Activated T-cell treated with anti-CD3 and anti-CD28 coated beads, Interleukin-2, amount 50 U/mL, for 48 hours (primary cell): Measurements from ENCODE around the gene NBR1.
"Not testable (repeated sequence)": the region's sequence is repeated elsewhere in the genome, so short reads cannot be mapped to it uniquely, and the experiment has no call there.

Experiments
- DNase-seq, 2 experiments: peaks; one replicate each; pipeline ENCODE4 v3.0.0-alpha.2; 2020

NBR1 gene

DNA sequence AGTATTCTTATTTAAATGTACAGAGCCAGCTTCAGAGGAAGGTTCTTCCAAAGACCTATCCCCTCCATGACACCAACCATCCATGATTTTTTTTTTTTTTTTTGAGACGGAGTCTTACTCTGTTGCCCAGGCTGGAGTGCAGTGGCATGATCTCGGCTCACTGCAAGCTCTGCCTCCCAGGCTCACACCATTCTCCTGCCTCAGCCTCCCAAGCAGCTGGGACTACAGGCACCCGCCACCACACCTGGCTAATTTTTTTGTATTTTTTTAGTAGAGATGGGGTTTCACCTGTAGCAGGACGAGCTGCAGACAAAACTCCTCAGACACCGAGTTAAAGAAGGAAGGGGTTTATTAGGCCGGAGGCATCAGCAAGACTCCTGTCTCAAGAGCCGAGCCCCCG lies 11.1 kb upstream of the NBR1 start:
- not testable (repeated sequence) for DNase-seq

GRCh38 chr17:43165971-43166370 lies 5.0 kb upstream of the NBR1 start:
- not testable (repeated sequence) for DNase-seq

- DNase-seq = no peak
These were observed 1.4 kb upstream of the NBR1 start for GRCh38 chr17:43169561-43170139.

- peak; percentile 84 to 89 for DNase-seq
These were observed 761 bp upstream of the NBR1 start for GRCh38 chr17:43170140-43170765.

GRCh38 chr17:43171586-43172487 lies 823 bp downstream of the NBR1 start:
- DNase-seq = peak; percentile 36 to 39

DNA sequence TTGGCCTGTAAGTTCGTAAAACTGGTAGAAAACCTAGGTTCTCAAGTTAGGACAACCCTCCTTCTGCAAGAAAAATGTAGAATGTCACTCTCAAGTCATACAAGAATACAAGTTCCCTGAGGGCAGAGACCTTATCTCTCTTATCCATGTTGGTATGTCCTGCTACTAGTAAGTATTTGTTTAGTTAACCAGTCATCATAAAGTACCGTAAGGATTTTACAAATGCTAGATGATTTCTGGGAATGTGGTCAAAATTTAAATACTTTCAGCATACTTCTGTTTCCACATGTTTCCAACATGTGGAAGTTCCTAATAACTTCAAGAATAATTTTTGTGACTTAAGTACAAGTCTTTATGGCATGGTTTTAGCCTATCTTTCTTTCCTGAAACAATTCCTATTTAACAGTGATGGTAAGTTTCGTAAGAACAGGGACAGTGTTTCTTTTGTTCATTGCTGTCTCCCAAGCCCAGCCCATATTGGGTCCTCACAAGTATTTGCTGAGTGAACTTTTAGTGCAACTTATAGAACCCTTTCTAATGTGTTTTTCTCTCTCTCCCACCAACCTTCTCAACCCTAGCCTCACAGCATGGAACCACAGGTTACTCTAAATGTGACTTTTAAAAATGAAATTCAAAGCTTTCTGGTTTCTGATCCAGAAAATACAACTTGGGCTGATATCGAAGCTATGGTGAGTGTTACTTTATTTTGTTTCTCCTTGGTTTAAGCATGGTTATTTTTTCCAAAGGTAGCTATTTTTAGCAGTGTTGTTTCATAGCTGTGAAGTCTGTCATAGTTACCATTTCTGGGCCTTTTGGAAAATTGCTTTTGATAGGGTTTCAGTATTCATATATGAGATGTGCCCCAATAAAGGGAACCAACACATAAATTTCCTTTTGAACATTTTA lies 4.5 kb downstream of the NBR1 start:
- no peak for DNase-seq

GRCh38 chr17:43176119-43176570 lies 5.1 kb downstream of the NBR1 start:
- no peak for DNase-seq

GRCh38 chr17:43183921-43184320 lies 12.9 kb downstream of the NBR1 start:
- DNase-seq = no peak

DNA sequence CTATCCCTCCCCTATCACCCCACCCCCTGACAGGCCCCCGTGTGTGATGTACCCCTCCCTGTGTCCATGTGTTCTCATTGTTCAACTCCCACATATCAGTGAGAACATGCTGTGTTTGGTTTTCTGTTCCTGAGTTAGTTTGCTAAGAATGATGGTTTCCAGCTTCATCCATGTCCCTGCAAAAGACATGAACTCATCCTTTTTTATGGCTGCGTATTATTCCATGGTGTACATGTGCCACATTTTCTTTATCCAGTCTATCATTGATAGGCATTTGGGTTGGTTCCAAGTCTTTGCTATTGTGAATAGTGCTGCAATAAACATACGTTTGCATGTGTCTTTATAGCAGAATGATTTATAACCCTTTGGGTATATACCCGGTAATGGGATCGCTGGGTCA lies 15.6 kb downstream of the NBR1 start:
- not testable (repeated sequence) for DNase-seq

GRCh38 chr17:43193251-43193650 lies 22.2 kb downstream of the NBR1 start:
- no peak for DNase-seq

DNA sequence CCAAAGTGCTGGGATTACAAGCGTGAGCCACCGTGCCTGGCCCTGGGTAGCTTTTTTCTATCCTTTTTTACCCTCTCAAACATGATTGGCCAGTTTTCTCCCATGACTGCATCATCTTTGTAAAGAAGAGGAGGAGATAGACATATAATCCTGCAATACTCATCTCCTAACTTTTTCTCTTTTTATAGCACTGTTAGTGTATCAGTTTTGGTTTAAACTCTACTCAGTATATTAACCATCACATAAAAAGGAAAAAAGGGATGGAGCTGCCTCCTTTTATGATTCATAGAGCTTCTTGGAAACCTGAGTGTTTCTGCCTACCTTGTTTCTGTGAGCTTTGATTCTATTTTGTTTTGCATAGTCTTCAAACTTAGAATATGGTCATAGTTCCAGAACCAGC lies 28.6 kb downstream of the NBR1 start:
- no peak for DNase-seq

GRCh38 chr17:43200127-43200526 lies 29.1 kb downstream of the NBR1 start:
- no peak for DNase-seq

DNA sequence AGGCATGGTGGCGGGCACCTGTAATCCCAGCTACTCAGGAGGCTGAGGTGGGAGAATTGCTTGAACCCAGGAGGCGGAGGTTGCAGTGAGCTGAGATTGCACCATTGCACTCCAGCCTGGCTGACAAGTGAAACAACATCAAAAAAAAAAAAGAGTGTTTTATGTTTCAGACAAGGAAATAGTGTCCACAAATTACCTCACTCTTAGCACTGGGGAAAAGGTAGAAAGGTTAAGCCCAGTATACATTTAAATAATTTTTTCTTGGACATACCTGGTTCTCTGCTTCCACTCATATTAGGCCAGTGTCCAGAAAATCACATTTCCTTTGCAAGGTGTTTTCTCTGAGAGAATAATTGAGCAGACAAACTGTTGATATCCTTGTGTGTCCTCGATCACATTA lies 32.0 kb downstream of the NBR1 start:
- DNase-seq = not testable (repeated sequence)

DNA sequence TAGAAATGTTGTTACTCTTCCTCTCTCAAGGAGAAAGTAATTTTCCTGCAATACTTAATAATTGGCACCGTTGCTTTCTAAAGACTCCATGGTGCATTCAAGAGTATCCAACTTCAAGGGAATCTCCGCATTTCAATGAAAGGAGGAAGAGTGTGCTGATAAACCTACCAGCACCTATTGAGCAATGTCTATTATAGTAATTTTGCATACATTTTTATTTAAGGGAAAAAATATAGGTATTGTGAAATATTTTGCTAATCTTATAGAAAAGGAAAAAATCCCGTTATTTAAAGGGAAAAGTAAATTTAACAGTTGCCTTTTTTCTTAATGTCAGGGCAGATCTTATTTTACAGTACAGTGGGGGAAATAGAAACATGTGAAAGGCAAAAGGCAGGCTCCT lies 39.6 kb downstream of the NBR1 start:
- DNase-seq = no peak

GRCh38 chr17:43211123-43211479 lies 40.1 kb downstream of the NBR1 start:
- DNase-seq = no peak

DNA sequence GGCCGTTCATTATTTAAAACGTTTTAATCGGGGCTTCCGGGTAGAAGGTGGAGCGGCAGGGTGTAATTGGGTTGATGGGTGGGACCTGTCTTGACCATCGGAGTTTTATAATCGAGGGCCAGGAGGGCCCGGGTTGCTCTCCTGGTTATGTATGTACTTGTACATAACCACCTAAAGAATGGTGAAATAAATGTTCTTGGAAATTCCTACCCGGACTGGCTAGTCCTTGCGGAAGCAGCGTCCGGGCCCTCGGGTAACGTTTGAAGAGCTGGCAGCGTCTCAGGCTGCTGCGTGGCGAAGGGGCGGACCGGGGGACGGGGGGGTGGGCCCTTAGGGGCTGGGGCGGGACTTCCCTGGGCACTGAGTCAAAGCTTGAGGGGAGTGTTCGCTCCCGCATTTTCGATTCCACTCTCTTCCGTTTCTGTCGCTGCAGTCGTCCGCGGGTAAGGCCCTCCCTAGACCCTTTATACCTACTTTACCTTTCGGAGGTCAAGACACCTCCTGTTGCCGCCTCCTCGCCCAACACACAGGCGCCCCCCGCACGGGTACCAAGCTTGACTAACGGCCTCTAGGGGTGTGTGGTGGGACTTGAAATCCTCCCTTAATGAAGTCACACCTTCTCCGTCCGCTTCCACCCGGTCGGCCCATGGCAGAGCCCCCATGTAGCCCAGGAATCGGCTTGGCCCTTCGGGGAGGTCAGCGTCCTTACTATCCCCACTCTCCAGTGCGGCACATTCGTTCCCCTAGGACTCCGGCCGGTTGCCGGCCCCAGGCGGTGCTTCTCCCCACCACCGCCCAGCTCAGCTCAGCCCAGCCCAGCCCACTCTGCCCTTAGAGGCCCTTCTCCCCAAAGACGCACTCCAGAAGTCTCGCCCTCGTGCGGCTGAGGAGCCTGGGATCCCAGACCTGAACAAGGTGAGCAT lies 40.7 kb downstream of the NBR1 start, which contains the start of gene TMEM106A:
Gene TMEM106A (plus strand): TSS at position 396 of the 923 bp plus-strand sequence. CDS start 1,167 bp downstream, outside the sequence.
- DNase-seq = peak; percentile 82 to 85

- no peak for DNase-seq
These were observed 41.9 kb downstream of the NBR1 start for GRCh38 chr17:43212641-43213490.

- no peak for DNase-seq
These were observed 42.5 kb downstream of the NBR1 start for GRCh38 chr17:43213545-43213944.

GRCh38 chr17:43215341-43215740 lies 44.3 kb downstream of the NBR1 start:
- no peak for DNase-seq

DNA sequence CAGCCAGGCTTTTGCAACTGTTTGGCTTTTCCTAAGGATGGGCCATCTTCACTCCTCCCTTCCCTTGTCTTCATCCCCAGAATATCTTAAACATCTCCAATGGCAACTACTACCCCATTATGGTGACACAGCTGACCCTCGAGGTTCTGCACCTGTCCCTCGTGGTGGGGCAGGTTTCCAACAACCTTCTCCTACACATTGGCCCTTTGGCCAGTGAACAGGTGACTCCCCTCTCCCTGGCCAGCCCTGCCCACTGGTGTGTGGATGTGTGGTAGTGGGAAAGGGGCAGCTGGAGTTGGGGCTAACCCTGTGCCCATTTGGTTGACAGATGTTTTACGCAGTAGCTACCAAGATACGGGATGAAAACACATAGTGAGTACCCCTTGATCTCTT lies 45.4 kb downstream of the NBR1 start:
- no peak for DNase-seq
